ENCODE measurements around the gene METTL27.

GRCh38 chr7:73786588-73786987, 55.7 kb downstream of the METTL27 start:
- TF ChIP-seq, protein P1, sequence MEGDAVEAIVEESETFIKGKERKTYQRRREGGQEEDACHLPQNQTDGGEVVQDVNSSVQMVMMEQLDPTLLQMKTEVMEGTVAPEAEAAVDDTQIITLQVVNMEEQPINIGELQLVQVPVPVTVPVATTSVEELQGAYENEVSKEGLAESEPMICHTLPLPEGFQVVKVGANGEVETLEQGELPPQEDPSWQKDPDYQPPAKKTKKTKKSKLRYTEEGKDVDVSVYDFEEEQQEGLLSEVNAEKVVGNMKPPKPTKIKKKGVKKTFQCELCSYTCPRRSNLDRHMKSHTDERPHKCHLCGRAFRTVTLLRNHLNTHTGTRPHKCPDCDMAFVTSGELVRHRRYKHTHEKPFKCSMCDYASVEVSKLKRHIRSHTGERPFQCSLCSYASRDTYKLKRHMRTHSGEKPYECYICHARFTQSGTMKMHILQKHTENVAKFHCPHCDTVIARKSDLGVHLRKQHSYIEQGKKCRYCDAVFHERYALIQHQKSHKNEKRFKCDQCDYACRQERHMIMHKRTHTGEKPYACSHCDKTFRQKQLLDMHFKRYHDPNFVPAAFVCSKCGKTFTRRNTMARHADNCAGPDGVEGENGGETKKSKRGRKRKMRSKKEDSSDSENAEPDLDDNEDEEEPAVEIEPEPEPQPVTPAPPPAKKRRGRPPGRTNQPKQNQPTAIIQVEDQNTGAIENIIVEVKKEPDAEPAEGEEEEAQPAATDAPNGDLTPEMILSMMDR (IDR thresholded peaks at IDR 0.05) = no peak
- TF ChIP-seq POLR2A (IDR thresholded peaks at IDR 0.05) = no peak

Data from uterus (tissue), 2 donors.